GM12874 (cell line): ENCODE data around the gene GFRA3.

ENCODE experiments used
- TF ChIP-seq, protein P1 (sequence below): IDR thresholded peaks from 2 replicates; pipeline ENCODE4 v1.5.1; 2011; ENCODE audit warnings: low read depth, mild to moderate bottlenecking, control low read depth, low read length, moderate library complexity; ENCODE audit not compliant: insufficient read depth

GFRA3 gene, protein sequence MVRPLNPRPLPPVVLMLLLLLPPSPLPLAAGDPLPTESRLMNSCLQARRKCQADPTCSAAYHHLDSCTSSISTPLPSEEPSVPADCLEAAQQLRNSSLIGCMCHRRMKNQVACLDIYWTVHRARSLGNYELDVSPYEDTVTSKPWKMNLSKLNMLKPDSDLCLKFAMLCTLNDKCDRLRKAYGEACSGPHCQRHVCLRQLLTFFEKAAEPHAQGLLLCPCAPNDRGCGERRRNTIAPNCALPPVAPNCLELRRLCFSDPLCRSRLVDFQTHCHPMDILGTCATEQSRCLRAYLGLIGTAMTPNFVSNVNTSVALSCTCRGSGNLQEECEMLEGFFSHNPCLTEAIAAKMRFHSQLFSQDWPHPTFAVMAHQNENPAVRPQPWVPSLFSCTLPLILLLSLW

DNA sequence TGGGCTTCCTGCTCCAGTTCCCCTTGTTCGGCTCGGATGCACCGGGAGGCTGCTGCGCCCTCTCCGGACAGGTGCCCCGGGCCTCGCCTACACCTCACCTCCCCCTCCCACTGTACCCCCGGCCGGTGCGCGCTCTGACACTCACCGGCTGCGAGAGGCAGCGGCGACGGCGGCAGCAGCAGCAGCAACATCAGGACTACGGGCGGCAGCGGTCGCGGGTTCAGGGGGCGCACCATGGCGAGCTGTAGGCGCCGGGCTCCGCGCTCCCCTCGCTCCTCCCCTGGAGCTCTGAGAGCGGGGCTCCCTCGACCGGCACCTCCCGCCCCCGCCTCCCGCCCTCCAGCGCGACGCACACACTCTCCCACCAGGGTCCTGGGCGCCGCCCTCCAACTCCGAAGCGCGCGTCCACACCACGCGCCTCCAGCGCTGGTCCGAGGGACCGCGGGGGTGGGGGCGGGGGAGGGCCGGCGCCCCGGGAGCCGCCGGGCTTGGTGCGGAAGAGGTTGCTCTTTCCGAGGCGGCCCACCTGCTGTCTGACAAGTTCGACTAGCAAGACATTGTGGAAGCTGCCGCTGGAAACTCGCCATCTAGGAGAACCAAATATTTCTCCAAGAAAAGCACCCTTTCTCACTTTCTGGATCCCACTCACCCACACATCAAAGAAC, at the start of gene GFRA3:
Gene GFRA3, minus strand, starts transcription at position 433 of the 665 bp plus-strand sequence. Its CDS starts 197 bp downstream, at position 236.
- TF ChIP-seq, protein P1, sequence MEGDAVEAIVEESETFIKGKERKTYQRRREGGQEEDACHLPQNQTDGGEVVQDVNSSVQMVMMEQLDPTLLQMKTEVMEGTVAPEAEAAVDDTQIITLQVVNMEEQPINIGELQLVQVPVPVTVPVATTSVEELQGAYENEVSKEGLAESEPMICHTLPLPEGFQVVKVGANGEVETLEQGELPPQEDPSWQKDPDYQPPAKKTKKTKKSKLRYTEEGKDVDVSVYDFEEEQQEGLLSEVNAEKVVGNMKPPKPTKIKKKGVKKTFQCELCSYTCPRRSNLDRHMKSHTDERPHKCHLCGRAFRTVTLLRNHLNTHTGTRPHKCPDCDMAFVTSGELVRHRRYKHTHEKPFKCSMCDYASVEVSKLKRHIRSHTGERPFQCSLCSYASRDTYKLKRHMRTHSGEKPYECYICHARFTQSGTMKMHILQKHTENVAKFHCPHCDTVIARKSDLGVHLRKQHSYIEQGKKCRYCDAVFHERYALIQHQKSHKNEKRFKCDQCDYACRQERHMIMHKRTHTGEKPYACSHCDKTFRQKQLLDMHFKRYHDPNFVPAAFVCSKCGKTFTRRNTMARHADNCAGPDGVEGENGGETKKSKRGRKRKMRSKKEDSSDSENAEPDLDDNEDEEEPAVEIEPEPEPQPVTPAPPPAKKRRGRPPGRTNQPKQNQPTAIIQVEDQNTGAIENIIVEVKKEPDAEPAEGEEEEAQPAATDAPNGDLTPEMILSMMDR = no peak

DNA sequence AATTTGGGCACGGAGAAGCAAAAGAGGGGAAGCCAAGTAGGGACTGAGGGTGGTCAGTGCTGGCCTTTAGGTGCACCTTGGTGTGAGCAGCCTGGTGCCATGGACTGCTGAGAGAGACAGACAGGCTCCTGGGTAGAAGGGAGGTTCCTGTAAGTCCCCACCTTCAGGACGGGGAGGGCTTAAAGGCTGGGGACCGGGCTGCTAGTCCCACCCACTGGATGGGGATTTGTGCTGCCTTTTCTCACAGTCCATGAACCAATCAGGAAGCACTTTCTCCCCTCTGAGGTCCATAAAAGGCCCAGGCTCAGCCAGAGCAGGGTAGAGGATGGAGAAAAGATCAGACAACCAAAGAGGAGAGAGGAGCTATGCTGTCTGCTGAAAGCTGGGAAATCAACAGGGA, 41.9 kb upstream of the GFRA3 start:
- TF ChIP-seq, protein P1 = no peak

DNA sequence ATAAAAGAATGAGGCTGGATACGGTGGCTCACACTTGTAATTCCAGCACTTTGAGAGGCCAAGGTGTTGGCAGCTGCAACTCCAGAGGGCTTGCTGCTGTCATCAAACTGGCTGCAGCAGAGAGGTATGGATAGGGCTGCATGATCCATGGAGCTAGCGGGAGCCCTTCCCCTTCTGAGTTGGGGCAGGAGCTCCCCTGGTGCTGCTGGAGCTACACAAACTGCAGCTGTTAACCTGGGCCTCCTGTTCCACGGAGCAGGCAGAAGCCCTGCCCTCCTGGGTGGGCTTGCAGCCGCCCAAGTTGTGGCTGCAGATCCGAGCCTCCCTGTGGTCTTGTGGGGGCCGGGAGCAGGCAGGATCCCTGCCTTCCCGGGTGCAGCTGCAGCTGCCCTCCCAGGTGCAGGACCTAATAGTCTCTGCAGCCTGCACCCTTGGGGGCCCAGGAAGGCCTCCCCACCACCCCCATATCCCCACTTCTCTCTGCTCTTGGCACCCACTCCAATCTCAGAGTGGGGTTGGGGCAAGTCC, 41.4 kb upstream of the GFRA3 start:
- TF ChIP-seq, protein P1 = no peak

DNA sequence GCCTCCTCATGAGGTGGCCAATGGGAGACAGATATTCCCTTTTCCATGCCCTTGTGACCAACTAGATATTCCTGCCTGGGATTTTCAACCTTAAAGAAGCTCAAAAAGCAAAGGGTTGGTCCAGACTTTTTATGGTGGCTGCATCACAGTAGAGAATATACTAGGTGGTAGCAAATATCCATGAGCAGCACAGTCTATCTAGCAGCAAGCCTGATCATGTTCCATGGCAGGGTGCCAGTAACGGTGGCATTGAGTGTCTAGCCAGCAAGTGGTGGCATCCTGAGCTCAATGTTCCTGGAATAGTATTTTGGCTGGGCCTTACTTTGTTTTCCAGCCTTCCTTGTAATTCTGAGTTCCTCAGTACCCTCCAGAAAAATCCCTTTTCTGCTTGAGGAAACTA, 31.4 kb upstream of the GFRA3 start:
- TF ChIP-seq, protein P1 = no peak

DNA sequence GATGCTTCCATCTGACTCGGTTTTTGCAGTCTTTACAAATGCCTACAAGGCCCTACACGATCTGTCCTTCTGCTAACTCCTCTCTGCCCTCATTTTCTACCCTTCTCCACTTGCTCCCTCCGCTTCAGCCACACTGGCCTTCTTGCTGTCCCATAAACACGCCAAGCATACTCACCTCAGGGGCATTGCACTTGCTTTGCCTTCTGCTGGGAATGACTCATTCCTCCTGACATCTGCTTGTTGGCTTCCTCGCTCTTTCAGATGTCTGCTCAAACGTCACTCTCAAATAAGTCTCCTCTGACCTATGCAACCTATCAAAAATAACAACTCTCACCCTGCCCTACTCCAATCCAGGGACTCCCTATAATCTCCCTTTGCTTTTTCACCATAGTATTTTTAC, 29.0 kb upstream of the GFRA3 start:
- TF ChIP-seq, protein P1 = no peak

DNA sequence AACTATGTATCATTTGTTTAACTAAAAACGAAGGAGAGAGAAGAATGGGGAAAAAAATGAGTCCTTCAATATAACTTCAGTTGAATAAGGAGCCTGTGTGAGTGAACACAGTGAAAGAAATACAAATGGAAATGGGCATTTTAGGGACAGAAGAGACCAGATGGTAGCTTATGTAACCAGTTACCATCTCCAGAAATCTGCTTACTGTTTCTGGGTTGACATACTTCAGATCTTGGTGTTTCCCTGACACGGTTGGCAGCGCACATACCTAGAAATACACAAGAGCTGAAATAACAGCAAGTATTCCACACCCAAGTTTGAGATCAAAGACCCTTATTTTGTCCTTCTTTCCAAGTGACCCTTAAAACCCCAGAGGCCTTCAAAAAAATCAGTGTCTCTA, 14.9 kb upstream of the GFRA3 start:
- TF ChIP-seq, protein P1 = no peak

DNA sequence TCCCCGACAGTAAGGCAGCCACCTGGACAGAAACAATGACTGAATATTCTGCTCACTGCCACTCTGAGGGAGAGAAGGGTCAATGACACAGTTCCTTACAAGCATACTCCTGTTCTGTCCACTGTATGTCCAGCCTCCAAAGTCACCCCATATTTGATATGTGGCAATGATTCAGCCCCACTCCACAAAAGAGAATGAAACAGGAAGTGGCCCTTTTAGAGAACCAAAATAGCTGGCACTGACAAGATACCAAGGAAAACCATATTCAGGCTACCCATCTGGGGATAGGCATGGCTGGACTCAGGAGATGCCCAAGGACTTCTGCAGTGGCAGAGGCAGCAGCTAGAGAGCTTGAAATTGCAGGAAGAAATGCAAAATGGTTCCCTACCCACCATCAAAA, 12.8 kb upstream of the GFRA3 start:
- TF ChIP-seq, protein P1 = no peak
